HG03045 (cell line): Measurements from ENCODE around the gene CNKSR1.
"Not testable (repeated sequence)": the region's sequence is repeated elsewhere in the genome, so short reads cannot be mapped to it uniquely, and the experiment has no call there.

Experiments used
- ATAC-seq: cut with Tn5 transposase; IDR thresholded peaks from one replicate; pipeline ENCODE4 v1.9.1; 2021; ENCODE audit warnings: mild to moderate bottlenecking, moderate library complexity; ENCODE audit not compliant: unreplicated experiment

CNKSR1 gene

GRCh38 chr1:26224606-26225005, 47.3 kb downstream of the CNKSR1 start:
- ATAC-seq, result no peak

- no peak for ATAC-seq
Observed at GRCh38 chr1:26225033-26225831, 47.9 kb downstream of the CNKSR1 start.

GRCh38 chr1:26230682-26231081, 53.4 kb downstream of the CNKSR1 start:
- not testable (repeated sequence) for ATAC-seq

GRCh38 chr1:26233903-26234643, 56.8 kb downstream of the CNKSR1 start, which contains the start of gene CEP85:
Gene CEP85 (plus strand): TSS chr1:26234200. CDS start chr1:26239784, 5,584 bp downstream.
- ATAC-seq, result peak; percentile 93

GRCh38 chr1:26234644-26235370, 57.5 kb downstream of the CNKSR1 start:
- ATAC-seq, result peak; percentile 1

GRCh38 chr1:26237230-26237966, 60.1 kb downstream of the CNKSR1 start:
- ATAC-seq, result no peak
